ENCODE data around the gene MCM8.

The MCM8 gene

GRCh38 chr20:5949943-5950270, 545 bp upstream of the MCM8 start:
- DNase-seq, result no peak

GRCh38 chr20:5967469-5967868, 17.0 kb downstream of the MCM8 start:
- no peak for DNase-seq

- DNase-seq, result no peak
Observed at GRCh38 chr20:5968462-5968861, 18.0 kb downstream of the MCM8 start.

- no peak for DNase-seq
Observed at GRCh38 chr20:5969348-5969935, 19.0 kb downstream of the MCM8 start.

DNA sequence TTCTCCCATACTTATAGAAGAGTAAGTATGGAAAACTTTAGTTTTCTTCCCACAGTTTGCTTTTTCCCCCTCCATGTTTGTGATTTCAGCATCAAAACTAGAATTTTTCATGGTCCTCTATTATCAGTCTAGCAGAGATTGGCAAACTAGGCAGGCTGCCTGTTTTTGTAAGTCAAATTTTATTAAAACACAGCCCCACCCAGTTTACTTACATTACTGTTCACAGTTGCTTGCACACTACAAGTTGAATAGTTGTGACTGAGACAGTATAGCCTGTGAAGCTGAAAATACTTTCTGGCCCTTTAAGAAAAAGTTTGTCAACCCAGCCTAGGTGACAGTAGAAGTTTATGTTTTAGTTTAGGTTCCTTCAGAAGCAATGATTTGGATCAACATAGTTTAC, 19.5 kb downstream of the MCM8 start:
- no peak for DNase-seq

- DNase-seq, result no peak
Observed at GRCh38 chr20:5970381-5970780, 19.9 kb downstream of the MCM8 start.

- DNase-seq, result no peak
Observed at GRCh38 chr20:5971203-5971602, 20.8 kb downstream of the MCM8 start.

DNA sequence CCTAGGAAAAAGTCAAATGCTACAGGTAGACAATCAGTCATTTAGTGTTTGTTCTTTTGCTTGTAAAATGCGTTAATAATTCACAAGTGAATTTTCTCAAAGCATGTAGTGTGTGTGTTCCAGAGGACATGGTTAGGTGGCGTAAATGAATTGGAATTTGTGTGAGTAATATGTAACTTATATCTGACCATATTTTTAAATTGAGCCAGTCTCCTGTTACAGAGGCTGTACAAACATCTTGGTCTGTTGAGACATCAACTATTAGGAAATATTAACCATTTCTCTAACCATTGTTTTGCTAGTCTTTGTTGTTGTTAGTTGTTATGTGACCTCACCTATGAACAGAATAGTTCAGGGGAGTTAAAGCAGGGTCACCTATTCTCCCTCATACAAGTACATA, 22.7 kb downstream of the MCM8 start:
- DNase-seq, result no peak

GRCh38 chr20:5973971-5974370, 23.5 kb downstream of the MCM8 start:
- DNase-seq, result no peak

- DNase-seq, result no peak
Observed at GRCh38 chr20:5974531-5974930, 24.1 kb downstream of the MCM8 start.

- DNase-seq, result no peak
Observed at GRCh38 chr20:5975778-5976177, 25.3 kb downstream of the MCM8 start.

DNA sequence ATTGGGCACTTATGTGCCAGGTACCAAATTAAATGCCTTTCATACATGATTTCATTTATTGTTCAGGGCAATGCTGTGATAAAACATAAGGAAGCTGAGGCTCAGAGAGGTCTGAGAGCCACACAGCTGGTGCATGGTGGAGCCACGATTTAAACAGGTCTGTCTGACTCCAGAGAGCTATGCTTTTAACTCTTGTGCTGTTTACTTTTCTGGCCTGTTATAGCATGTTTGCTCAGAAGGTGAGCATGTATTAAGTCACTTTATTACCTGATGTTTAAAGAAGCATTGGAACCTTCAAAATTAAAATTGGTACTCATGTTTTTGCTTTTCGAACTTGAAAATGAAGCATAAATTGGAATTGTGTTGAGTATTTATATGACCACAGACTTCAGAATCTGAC, 26.8 kb downstream of the MCM8 start:
- DNase-seq, result no peak

DNA sequence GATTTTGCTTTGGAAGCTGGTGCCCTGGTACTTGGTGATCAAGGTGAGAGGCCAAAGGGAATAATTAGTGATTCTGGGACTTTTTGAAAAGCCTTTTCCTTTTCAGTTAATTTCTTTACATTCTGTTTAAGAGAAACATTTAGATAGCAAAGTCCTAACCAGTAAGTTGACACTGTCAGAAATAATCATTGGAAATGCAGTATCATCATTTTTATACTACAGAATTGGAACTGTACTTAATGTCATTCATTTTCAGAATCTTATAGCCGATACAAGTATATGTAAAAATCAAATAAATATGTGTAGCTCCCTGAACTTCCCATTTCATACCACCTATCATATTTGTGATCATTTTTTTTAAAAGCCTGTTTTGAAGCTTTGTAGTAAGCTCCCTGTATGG, 27.5 kb downstream of the MCM8 start:
- DNase-seq, result no peak

DNA sequence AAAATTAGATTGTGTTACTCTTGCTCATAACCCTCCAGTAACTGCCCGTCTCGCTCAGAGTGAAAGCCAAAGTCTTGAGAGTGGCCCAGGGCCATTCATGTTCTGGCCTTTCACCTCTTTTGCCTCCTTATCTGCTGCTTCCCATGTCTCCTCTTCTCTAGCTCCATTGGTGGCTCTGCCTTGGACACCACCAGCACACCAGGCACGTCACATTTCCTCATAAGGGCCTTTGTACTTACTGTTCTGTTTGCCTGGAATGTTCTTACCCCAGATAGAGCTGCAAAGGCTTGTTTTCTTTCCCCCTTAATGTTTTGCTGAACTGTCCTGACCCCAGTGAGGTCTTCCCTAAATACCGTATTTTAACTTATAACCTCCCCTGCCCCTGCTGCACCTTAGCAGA, 29.3 kb downstream of the MCM8 start:
- no peak for DNase-seq

DNA sequence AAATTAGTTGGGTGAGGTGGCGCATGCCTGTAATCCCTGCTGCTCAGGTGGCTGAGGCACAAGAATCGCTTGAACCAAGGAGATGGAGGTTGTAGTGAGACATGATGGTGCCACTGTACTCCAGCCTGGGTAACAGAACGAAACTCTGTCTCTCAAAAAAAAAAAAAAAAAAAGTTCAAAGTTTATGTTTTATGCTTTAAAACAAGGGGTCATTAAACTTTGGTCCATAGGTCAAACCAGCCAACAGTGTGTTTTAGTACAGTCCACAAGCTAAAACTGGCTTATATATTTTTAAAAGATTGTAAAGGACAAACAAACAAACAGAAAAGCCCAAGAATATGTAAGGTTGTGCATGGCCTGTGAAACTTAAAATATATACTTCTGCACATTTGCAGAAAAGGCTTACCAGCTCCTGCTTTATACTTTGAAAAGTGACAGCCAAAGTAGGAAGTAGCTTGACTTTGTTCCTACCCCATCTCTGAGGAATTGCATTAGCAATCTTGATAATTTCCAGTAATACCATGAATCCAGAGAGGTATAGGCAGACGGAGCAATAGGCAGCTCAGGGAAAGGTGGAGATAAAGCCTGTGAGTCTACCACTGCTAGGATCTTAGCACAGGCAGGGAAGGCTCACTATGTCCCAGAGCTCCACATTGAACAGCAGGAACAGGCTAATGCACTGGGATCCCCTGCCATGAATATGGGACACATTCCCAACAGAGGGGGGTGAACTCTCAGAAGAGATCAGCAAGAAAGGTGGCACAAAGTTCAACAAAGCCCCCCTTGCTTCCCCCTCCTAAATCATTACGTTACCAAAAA, 30.5 kb downstream of the MCM8 start:
- no peak for DNase-seq

DNA sequence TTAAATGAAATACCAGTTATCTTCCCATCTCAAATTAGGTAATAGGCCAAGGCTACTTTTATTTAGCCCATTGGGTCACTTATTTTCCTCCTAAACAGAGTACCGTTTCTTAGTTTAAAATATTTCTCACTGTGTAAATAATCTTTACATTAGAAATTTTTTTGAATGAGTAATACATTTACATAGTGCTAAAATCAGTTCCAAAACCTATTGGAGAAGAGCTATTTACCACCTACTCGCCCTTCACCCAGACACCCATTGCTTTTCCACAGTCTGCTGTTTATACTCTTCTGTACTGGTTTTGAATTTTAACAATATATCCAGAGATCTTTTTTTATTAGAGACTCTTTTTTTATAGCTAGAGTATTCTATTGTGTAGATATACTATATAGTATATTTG, 36.9 kb downstream of the MCM8 start:
- DNase-seq, result no peak

- DNase-seq, result no peak
Observed at GRCh38 chr20:5989539-5989938, 39.1 kb downstream of the MCM8 start.

DNA sequence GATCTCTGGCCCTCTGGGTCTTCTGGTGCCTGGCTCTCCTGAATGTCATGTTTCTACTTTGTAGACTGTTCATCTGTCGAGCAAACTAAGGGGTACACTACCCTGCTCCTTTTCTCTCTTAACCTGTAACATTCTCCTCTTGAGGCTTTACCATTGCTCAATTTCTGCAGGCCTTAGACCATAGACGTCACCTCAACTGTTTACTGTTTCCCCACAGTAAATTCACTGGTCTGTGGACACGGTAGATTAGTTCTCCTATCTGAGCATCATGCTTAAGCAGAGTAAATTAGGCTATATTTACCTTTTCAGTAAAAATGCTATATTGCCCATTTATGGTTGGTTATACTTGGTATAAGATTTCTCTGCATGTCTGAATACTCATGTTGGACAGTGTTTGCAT, 40.5 kb downstream of the MCM8 start:
- DNase-seq, result no peak

GRCh38 chr20:5991623-5992441, 41.4 kb downstream of the MCM8 start:
- no peak for DNase-seq

DNA sequence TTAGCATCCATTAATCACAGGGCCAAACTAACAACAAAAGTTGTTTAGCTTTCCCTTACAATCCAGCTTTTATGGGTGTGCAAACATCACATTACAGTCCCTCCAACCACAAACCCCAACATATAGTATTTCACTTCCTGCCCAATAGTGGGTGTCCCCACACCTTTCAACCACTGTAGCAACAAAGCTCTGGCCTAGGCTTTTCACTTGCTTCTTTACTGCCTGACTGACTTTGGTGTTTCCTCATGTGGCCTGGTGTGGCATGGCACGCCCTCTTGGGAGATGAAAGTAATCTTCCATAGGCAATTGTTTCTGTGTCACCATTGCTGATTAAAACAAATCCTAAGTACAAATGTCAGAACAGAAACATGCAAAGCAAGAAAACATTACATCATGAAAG, 46.3 kb downstream of the MCM8 start:
- DNase-seq, result no peak

GRCh38 chr20:5999783-6000182, 49.3 kb downstream of the MCM8 start:
- no peak for DNase-seq

DNA sequence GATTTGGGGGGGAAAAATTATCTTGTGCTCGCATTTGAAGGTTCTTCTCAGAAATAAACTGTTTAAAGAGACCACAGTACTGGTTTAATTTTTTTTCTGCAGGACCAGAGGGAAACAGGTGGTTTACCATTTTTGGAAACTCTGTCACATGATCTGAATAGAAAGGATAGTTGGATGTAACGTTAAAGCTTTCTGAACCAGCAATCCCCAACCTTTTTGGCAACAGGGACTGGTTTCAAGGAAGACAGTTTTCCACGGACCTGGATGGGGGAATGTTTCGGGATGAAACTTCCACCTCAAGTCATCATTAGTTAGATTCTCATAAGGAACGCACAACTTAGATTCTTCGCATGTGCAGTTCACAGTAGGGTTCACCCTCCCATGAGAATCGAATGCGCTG, 50.4 kb downstream of the MCM8 start:
- no peak for DNase-seq

- no peak for DNase-seq
Observed at GRCh38 chr20:6006603-6006949, 56.1 kb downstream of the MCM8 start.

DNA sequence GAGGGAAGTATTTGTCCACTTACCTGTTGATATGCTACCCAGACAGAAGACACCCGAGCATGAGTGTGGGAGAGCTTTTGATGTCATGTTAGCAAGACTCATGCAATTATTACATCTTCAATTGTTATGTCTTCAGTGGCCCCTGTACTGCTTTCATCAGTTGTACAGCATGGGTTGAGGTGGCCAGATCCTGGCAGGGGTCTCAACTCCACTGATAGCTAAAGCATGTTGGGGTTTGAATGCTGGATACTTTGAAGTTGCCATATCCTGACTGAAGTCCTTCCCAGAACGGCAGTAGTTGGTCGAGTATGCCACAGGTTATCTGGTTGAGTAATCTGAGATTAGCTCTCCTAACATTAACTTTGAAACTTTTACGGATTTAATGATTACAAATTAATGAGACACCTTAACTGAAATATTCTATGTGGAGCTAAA, 56.7 kb downstream of the MCM8 start:
- DNase-seq, result no peak
